Neural crest cell (in vitro differentiated cells): ENCODE measurements around the gene PLEKHJ1. TPM values are rescaled to one million over a fixed set of nuclear protein-coding genes. Genes with fewer than 3 reads are reported as not detected.

Experiments
- DNase-seq: peaks from one replicate; pipeline ENCODE4 v3.0.0; 2021; ENCODE audit warnings: low read depth, mixed read lengths, low spot score
- H3K27ac Mint-ChIP-seq: one replicate; pipeline ENCODE4 v1.8.0; 2021; ENCODE audit warnings: mild to moderate bottlenecking, mixed read lengths; ENCODE audit not compliant: unreplicated experiment
- H3K27me3 Mint-ChIP-seq: 2 replicates; pipeline ENCODE4 v1.8.0; 2021; ENCODE audit warnings: low read depth, mild to moderate bottlenecking, mixed read lengths
- H3K36me3 Mint-ChIP-seq: 2 replicates; pipeline ENCODE4 v1.8.0; 2021; ENCODE audit warnings: low read depth, mild to moderate bottlenecking, mixed read lengths
- H3K4me1 Mint-ChIP-seq: 2 replicates; pipeline ENCODE4 v1.8.0; 2021; ENCODE audit warnings: mixed read lengths
- H3K4me3 Mint-ChIP-seq: one replicate; pipeline ENCODE4 v1.8.0; 2021; ENCODE audit warnings: mild to moderate bottlenecking, mixed read lengths
- H3K9me3 Mint-ChIP-seq: 2 replicates; pipeline ENCODE4 v1.8.0; 2021; ENCODE audit warnings: mixed read lengths
- total RNA-seq: library from RNA; stranded (reverse); gene quantifications from 2 replicates; pipeline ENCODE4 v1.2.1, GENCODE V29; 2021
- TF ChIP-seq, protein P1 (sequence below): fragments of 200-600 bp; sonication (generic); conservative IDR thresholded peaks from 2 replicates; pipeline ENCODE4 v1.5.0; 2021; ENCODE audit warnings: antibody characterized with exemption, mild to moderate bottlenecking

Gene PLEKHJ1
- total RNA-seq, 1 donor from 2014 or later, result 137 TPM

GRCh38 chr19:2213799-2214198 lies 22.3 kb downstream of the PLEKHJ1 start:
- no peaks in the 10 kb centered on the region for H3K27me3 Mint-ChIP-seq
- peaks cover 9% of the 10 kb centered on the region for H3K36me3 Mint-ChIP-seq
- no peak overlapping the region for H3K27ac Mint-ChIP-seq
- H3K4me1 Mint-ChIP-seq, result no peaks in the 10 kb centered on the region
- TF ChIP-seq, protein P1, sequence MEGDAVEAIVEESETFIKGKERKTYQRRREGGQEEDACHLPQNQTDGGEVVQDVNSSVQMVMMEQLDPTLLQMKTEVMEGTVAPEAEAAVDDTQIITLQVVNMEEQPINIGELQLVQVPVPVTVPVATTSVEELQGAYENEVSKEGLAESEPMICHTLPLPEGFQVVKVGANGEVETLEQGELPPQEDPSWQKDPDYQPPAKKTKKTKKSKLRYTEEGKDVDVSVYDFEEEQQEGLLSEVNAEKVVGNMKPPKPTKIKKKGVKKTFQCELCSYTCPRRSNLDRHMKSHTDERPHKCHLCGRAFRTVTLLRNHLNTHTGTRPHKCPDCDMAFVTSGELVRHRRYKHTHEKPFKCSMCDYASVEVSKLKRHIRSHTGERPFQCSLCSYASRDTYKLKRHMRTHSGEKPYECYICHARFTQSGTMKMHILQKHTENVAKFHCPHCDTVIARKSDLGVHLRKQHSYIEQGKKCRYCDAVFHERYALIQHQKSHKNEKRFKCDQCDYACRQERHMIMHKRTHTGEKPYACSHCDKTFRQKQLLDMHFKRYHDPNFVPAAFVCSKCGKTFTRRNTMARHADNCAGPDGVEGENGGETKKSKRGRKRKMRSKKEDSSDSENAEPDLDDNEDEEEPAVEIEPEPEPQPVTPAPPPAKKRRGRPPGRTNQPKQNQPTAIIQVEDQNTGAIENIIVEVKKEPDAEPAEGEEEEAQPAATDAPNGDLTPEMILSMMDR, result no peak
- DNase-seq, result no peak
- no peak overlapping the region for H3K4me3 Mint-ChIP-seq
- H3K9me3 Mint-ChIP-seq, result no peaks in the 10 kb centered on the region

DNA sequence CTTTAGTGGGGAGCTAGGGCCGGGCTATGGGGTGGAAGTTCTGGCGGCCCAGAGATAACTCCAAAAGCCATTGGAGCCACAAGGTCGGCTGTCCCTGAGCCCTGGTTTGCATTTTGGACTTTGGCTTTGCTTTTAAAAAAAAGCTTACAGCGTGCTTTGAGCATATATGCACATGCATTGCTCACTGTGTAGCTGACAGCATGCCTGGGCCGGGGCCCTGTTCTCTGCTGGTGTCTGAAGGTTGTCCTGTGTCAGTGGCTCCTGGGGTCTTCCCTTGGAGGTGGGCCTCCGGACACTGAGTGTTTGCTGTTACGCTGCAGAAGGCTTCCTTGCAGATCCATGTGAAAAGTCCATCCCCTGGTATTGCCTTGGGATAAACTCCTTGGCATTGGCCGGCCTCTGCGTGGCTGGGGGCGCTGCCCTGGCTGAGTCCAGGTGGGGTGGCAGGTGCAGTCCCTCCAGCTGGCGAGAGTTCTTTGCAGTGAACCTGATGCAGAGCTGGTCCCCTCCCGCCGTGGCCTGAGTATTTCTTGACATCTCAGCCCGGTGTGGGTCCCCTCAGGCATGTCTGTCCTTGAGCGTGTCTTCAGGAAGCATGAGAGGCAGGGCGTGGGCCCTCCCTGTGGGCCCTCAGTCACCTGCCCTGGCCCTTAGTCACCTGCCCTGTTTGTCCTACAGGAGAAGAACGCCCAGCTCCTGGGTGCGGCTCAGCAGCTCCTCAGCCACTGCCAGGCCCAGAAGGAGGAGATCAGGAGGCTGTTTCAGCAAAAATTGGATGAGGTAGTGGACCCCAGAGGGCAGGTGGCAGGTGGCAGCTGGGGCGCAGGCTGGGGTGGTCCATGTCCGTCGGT lies 23.0 kb downstream of the PLEKHJ1 start:
- Mint-ChIP-seq H3K9me3 (no peaks in the 10 kb centered on the region), H3K27me3 (no peaks in the 10 kb centered on the region), H3K27ac (no peak overlapping the region), H3K4me1 (no peaks in the 10 kb centered on the region), H3K36me3 (peaks cover 9% of the 10 kb centered on the region), H3K4me3 (no peak overlapping the region)
- TF ChIP-seq, protein P1, result no peak
- DNase-seq, result no peak

- Mint-ChIP-seq H3K9me3 (no peaks in the 10 kb centered on the region), H3K36me3 (peaks cover 5% of the 10 kb centered on the region), H3K4me3 (no peak overlapping the region), H3K4me1 (no peaks in the 10 kb centered on the region), H3K27ac (no peak overlapping the region), H3K27me3 (no peaks in the 10 kb centered on the region)
- TF ChIP-seq, protein P1, result no peak
- DNase-seq, result no peak
Measured at GRCh38 chr19:2210987-2211740, 25.0 kb downstream of the PLEKHJ1 start.

GRCh38 chr19:2210206-2210605 lies 25.9 kb downstream of the PLEKHJ1 start:
- Mint-ChIP-seq H3K27me3 (no peaks in the 10 kb centered on the region), H3K9me3 (no peaks in the 10 kb centered on the region), H3K4me3 (no peak overlapping the region), H3K36me3 (peaks cover 5% of the 10 kb centered on the region), H3K4me1 (no peaks in the 10 kb centered on the region), H3K27ac (no peak overlapping the region)
- TF ChIP-seq, protein P1, result no peak
- DNase-seq, result no peak

GRCh38 chr19:2209408-2209807 lies 26.7 kb downstream of the PLEKHJ1 start:
- no peaks in the 10 kb centered on the region for H3K4me1 Mint-ChIP-seq
- no peak for DNase-seq
- H3K27ac Mint-ChIP-seq, result peak overlapping the region; percentile 62
- H3K27me3 Mint-ChIP-seq, result no peaks in the 10 kb centered on the region
- no peak overlapping the region for H3K4me3 Mint-ChIP-seq
- H3K9me3 Mint-ChIP-seq, result no peaks in the 10 kb centered on the region
- H3K36me3 Mint-ChIP-seq, result peaks cover 5% of the 10 kb centered on the region
- TF ChIP-seq, protein P1, result no peak
